Mucosa of descending colon (tissue), 3 donors: Measurements from ENCODE around the gene TNPO3. TPM values are rescaled to one million over a fixed set of nuclear protein-coding genes. Genes with fewer than 3 reads are reported as not detected.

Experiments
- ATAC-seq: fragments of 200-7000 bp; cut with Tn5 transposase; one replicate; pipeline ENCODE4 v1.9.1; 2020; ENCODE audit warnings: mild to moderate bottlenecking, moderate library complexity
- DNase-seq, 3 donors: peaks; one replicate each; pipeline ENCODE4 v3.0.0-alpha.2; 2020
- H3K36me3 ChIP-seq: fragments of 200-600 bp; one replicate; pipeline ENCODE4 v1.8.0; 2021; ENCODE audit warnings: low read depth, mild to moderate bottlenecking
- H3K4me1 ChIP-seq: fragments of 200-600 bp; one replicate; pipeline ENCODE4 v1.8.0; 2021; ENCODE audit warnings: low read depth, mild to moderate bottlenecking
- H3K4me3 ChIP-seq: fragments of 200-600 bp; one replicate; pipeline ENCODE4 v1.8.0; 2021; ENCODE audit warnings: mild to moderate bottlenecking
- H3K9me3 ChIP-seq: fragments of 200-600 bp; one replicate; pipeline ENCODE4 v1.8.0; 2021; ENCODE audit warnings: mild to moderate bottlenecking
- CTCF ChIP-seq: fragments of 200-600 bp; IDR thresholded peaks from one replicate; pipeline ENCODE4 v1.8.0; 2022; ENCODE audit warnings: antibody characterized with exemption, mild to moderate bottlenecking
- intact Hi-C, 2 donors: fragments of 100-400 bp; cut with DNase I in 1 of 2; cut with micrococcal nuclease in 1 of 2; formaldehyde crosslinking; loops; one replicate each; pipeline versions ENCODE4 v1.11.0 to v1.11.1; 2022; cut with DNase I, micrococcal nuclease
- total RNA-seq, 3 donors: library from RNA; stranded (reverse); fragmentation: NEBNext Ultra II Directional in 2 of 3; extraction: Animal tissue kit (Norgen Biotek cat#: 25700) in 2 of 3; gene quantifications; one replicate each; pipeline versions ENCODE4 v1.2.1 to v1.2.4, GENCODE V29; 2021 to 2023
- donor health status: DM: no; HTN: no; CAD: no; lungs with moderate emphysema.
- donor health status: DM: no; HTN: no; CAD: no.
- donor health status: DM: no; HTN: yes; CAD: no.

TNPO3 gene
- total RNA-seq, 3 donors from 2014 or later, result 36.0 to 43.6 (median 38.7) TPM

- intact Hi-C loops, result loop anchor here in 1 of 2 donors (10.0 kb wide), 1 partner anchor 188 kb away; no protein-coding TSS in a partner anchor
- Histone ChIP-seq H3K9me3 (no peaks in the 10 kb centered on the region), H3K4me3 (no peak overlapping the region), H3K4me1 (peaks cover 10% of the 10 kb centered on the region), H3K36me3 (no peaks in the 10 kb centered on the region)
- ATAC-seq (no peak), DNase-seq (no peak)
- no peak for TF ChIP-seq CTCF
These were observed 147.9 kb downstream of the TNPO3 start for GRCh38 chr7:128906766-128907559.

GRCh38 chr7:128906001-128906765, 148.7 kb downstream of the TNPO3 start:
- TF ChIP-seq CTCF, result no peak
- Histone ChIP-seq H3K36me3 (no peaks in the 10 kb centered on the region), H3K4me3 (no peak overlapping the region), H3K4me1 (peaks cover 6% of the 10 kb centered on the region), H3K9me3 (no peaks in the 10 kb centered on the region)
- DNase-seq (no peak), ATAC-seq (no peak)
- intact Hi-C loops, result loop anchor here in 1 of 2 donors (10.0 kb wide), 1 partner anchor 189 kb away; no protein-coding TSS in a partner anchor

GRCh38 chr7:128904381-128905197, 150.3 kb downstream of the TNPO3 start:
- peak; percentile 48 for TF ChIP-seq CTCF
- DNase-seq (peak in 1 of 3 donors; percentile 53), ATAC-seq (peak; percentile 70)
- H3K4me1 ChIP-seq, result peaks cover 3% of the 10 kb centered on the region
- intact Hi-C loops, result loop anchor here (5.0 to 10.0 kb wide), 2 partner anchors 188 to 190 kb away; no protein-coding TSS in a partner anchor
- H3K4me3 ChIP-seq, result no peak overlapping the region
- no peaks in the 10 kb centered on the region for H3K36me3 ChIP-seq
- no peaks in the 10 kb centered on the region for H3K9me3 ChIP-seq

Other genes starting within 250 kb of the TNPO3 start
- gene FLNC, start 224.7 kb downstream of the TNPO3 start, total RNA-seq, result 100 to 1,000 TPM in 1 of 3 donors, 10 to 100 TPM in 1, 1 to 10 TPM in 1; 6.9 to 267 (median 15.0) TPM
- 10 to 100 TPM; 55.6 to 85.5 (median 82.4) TPM for gene ATP6V1F, start 192.3 kb downstream of the TNPO3 start, total RNA-seq
- 1 to 10 TPM in 2 of 3 donors, under 1 TPM in 1; 0.47 to 1.7 (median 1.4) TPM for gene KCP, start 144.4 kb downstream of the TNPO3 start, total RNA-seq
- gene IRF5, start 117.2 kb downstream of the TNPO3 start, total RNA-seq, result 10 to 100 TPM in 1 of 3 donors, 1 to 10 TPM in 2; 6.9 to 10.1 (median 9.0) TPM
- 10 to 100 TPM in 1 of 3 donors, 1 to 10 TPM in 2; 9.8 to 15.1 (median 10.0) TPM for gene TSPAN33, start 89.6 kb upstream of the TNPO3 start, total RNA-seq
- 10 to 100 TPM in 1 of 3 donors, 1 to 10 TPM in 2; 2.1 to 11.2 (median 2.2) TPM for gene SMO, start 133.5 kb upstream of the TNPO3 start, total RNA-seq
- 100 to 1,000 TPM; 215 to 717 (median 467) TPM for gene AHCYL2, start 169.9 kb upstream of the TNPO3 start, total RNA-seq